HepG2 (cell line): Measurements from ENCODE around the gene FOXA3. TPM values are rescaled to one million over a fixed set of nuclear protein-coding genes. Genes with fewer than 3 reads are reported as not detected.

Source experiments
- ATF7 ChIP-seq, 2 experiments: fragments of 450-650 bp in 1 of 2; sonication (generic) in 1 of 2; formaldehyde crosslinking in 1 of 2; IDR thresholded peaks; 2 replicates each; pipeline versions ENCODE4 v1.4.0 to v1.6.1; 2016 to 2020; ENCODE audit warnings: antibody characterized with exemption in 1 of 2, mild to moderate bottlenecking in 1 of 2, missing genetic modification reagents in 1 of 2
- GTF3A ChIP-seq: sonication (generic); formaldehyde crosslinking; conservative IDR thresholded peaks from 2 replicates; pipeline ENCODE4 v1.4.0; 2020; ENCODE audit warnings: mild to moderate bottlenecking, missing genetic modification reagents
- HMG20B ChIP-seq: conservative IDR thresholded peaks from 2 replicates; pipeline ENCODE4 v1.6.1; 2016; ENCODE audit warnings: missing genetic modification reagents, missing compliant biosample characterization
- MED13 ChIP-seq: sonication (generic); formaldehyde crosslinking; IDR thresholded peaks from 2 replicates; pipeline ENCODE4 v1.5.0; 2020; ENCODE audit warnings: missing genetic modification reagents
- POLR2AphosphoS5 ChIP-seq: IDR thresholded peaks from 2 replicates; pipeline ENCODE4 v1.6.1; 2012; ENCODE audit warnings: low read depth, low read length
- POLR2G ChIP-seq: fragments of 200-400 bp; formaldehyde crosslinking; IDR thresholded peaks from 2 replicates; pipeline ENCODE4 v1.6.1; 2018; ENCODE audit warnings: mild to moderate bottlenecking, low read depth, low read length, moderate library complexity
- SIN3A ChIP-seq: IDR thresholded peaks from 2 replicates; pipeline ENCODE4 v1.6.1; 2011; ENCODE audit warnings: low read depth, mild to moderate bottlenecking, control low read depth, low read length, borderline replicate concordance
- SOX6 ChIP-seq, 2 experiments: fragments of 450-650 bp in 1 of 2; sonication (generic) in 1 of 2; formaldehyde crosslinking in 1 of 2; IDR thresholded peaks; 2 replicates each; pipeline versions ENCODE4 v1.4.0 to v1.6.1; 2017 to 2020; ENCODE audit warnings: antibody characterized with exemption in 1 of 2, mild to moderate bottlenecking in 1 of 2, missing genetic modification reagents in 1 of 2
- ZNF225 ChIP-seq: sonication (generic); formaldehyde crosslinking; IDR thresholded peaks from 2 replicates; pipeline ENCODE4 v1.4.0; 2020; ENCODE audit warnings: mild to moderate bottlenecking, missing genetic modification reagents
- polyA plus RNA-seq, 8 experiments: library from polyadenylated mRNA; depleted of rRNA in 3 of 8; stranded (reverse) in 7 of 8; unstranded in 1 of 8; fragments of >200 nt; fragmentation: Illumina TruSeq in 4 of 8; extraction: Trizol in 4 of 8; gene quantifications; 2 replicates each; pipeline versions ENCODE4 v1.2.1 to v1.2.3, GENCODE V29; 2011 to 2016; ENCODE audit warnings: low read depth in 4 of 8, missing spikeins in 1 of 8, mixed read lengths in 1 of 8; ENCODE audit not compliant: insufficient read depth in 1 of 8
- total RNA-seq, 5 experiments: library from RNA; depleted of rRNA; stranded (reverse); fragments of >200 nt; fragmentation: Illumina TruSeq; extraction: Trizol; gene quantifications; 2 replicates each; pipeline ENCODE4 v1.2.3, GENCODE V29; 2016; ENCODE audit warnings: low read depth in 1 of 5
- TF ChIP-seq, protein P1 (sequence below): sonication (generic); formaldehyde crosslinking; IDR thresholded peaks from 2 replicates; pipeline ENCODE4 v1.4.0; 2020; ENCODE audit warnings: missing genetic modification reagents, borderline replicate concordance
- TF ChIP-seq, protein P2 (sequence below): IDR thresholded peaks from 2 replicates; pipeline ENCODE4 v1.6.1; 2016
- TF ChIP-seq, protein P3 (sequence below): sonication (generic); formaldehyde crosslinking; IDR thresholded peaks from 2 replicates; pipeline ENCODE4 v1.9.0; 2021; ENCODE audit warnings: mild to moderate bottlenecking, missing genetic modification reagents
- TF ChIP-seq, protein P4 (sequence below): sonication (generic); formaldehyde crosslinking; IDR thresholded peaks from 2 replicates; pipeline ENCODE4 v1.4.0; 2020; ENCODE audit warnings: mild to moderate bottlenecking, missing genetic modification reagents
- TF ChIP-seq, protein P5 (sequence below): IDR thresholded peaks from 2 replicates; pipeline ENCODE4 v1.6.1; 2016; ENCODE audit warnings: low read depth, control low read depth

The FOXA3 gene
- total and polyA plus RNA-seq, 2 of the 13 experiments (the other 11 are each of a cell fraction or from before 2014, with no cell fraction given) = 29.8 to 47.6 TPM

DNA sequence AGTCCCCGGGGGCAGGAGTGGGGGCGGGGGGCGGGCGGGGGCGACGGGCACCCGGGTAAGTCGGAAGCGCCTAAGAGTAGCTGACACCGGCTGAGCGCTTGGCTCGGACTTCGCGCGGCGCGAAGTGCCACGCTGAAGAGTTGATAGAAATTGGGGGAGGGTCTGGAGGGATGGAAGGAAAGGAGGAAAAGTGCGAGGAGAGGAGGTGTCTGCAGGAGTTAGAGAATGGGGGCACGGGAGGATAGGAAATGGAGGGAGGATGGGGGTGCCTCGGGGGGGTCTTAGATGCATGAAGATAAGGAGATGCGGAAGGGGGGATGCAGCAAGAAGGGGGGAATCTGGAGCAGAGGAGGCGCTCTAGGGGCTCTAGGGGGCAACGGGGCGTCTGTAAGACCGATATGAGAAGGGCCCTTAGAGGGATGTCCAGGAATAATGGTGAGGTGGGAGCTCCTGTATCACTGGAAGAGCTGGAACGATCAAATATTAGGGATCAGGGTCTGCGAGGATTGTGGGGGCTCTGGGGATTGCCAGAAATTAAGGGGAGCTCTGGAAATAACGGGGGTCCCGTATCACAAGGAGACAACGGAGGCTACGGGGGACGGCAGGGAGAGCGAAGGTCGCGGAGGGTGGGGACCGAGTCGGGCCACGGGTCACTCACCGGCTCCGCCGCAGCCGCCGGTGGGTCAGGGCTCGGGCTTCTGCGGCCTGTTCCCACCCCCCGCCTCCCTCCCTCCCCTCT is 38.0 kb downstream of the FOXA3 start, which contains the start of gene MYPOP (continued):
- TF ChIP-seq, protein P1, sequence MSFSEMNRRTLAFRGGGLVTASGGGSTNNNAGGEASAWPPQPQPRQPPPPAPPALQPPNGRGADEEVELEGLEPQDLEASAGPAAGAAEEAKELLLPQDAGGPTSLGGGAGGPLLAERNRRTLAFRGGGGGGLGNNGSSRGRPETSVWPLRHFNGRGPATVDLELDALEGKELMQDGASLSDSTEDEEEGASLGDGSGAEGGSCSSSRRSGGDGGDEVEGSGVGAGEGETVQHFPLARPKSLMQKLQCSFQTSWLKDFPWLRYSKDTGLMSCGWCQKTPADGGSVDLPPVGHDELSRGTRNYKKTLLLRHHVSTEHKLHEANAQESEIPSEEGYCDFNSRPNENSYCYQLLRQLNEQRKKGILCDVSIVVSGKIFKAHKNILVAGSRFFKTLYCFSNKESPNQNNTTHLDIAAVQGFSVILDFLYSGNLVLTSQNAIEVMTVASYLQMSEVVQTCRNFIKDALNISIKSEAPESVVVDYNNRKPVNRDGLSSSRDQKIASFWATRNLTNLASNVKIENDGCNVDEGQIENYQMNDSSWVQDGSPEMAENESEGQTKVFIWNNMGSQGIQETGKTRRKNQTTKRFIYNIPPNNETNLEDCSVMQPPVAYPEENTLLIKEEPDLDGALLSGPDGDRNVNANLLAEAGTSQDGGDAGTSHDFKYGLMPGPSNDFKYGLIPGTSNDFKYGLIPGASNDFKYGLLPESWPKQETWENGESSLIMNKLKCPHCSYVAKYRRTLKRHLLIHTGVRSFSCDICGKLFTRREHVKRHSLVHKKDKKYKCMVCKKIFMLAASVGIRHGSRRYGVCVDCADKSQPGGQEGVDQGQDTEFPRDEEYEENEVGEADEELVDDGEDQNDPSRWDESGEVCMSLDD (CRISPR knock-in tag) = no peak
- TF ChIP-seq GTF3A (CRISPR knock-in tag) (no peak), SOX6 (IDR thresholded peaks at IDR 0.05) (no peak), SOX6 (CRISPR knock-in tag; IDR thresholded peaks at IDR 0.05) (peak; percentile 11; the same call in 1 of the 2 replicates), HMG20B (CRISPR knock-in tag) (no peak), MED13 (CRISPR knock-in tag) (no peak), ZNF225 (CRISPR knock-in tag) (no peak; the same call in 1 of the 2 replicates), SIN3A (0 out of 2 replicates have a peak, but pooled peaks have one; percentile 17), ATF7 (IDR thresholded peaks at IDR 0.05) (no peak), ATF7 (CRISPR knock-in tag; IDR thresholded peaks at IDR 0.05) (no peak), POLR2AphosphoS5 (no peak; the same call in 1 of the 2 replicates), POLR2G (no peak)
- TF ChIP-seq, protein P2, sequence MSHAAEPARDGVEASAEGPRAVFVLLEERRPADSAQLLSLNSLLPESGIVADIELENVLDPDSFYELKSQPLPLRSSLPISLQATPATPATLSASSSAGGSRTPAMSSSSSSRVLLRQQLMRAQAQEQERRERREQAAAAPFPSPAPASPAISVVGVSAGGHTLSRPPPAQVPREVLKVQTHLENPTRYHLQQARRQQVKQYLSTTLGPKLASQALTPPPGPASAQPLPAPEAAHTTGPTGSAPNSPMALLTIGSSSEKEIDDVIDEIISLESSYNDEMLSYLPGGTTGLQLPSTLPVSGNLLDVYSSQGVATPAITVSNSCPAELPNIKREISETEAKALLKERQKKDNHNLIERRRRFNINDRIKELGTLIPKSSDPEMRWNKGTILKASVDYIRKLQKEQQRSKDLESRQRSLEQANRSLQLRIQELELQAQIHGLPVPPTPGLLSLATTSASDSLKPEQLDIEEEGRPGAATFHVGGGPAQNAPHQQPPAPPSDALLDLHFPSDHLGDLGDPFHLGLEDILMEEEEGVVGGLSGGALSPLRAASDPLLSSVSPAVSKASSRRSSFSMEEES (CRISPR knock-in tag) = no peak
- TF ChIP-seq, protein P3, sequence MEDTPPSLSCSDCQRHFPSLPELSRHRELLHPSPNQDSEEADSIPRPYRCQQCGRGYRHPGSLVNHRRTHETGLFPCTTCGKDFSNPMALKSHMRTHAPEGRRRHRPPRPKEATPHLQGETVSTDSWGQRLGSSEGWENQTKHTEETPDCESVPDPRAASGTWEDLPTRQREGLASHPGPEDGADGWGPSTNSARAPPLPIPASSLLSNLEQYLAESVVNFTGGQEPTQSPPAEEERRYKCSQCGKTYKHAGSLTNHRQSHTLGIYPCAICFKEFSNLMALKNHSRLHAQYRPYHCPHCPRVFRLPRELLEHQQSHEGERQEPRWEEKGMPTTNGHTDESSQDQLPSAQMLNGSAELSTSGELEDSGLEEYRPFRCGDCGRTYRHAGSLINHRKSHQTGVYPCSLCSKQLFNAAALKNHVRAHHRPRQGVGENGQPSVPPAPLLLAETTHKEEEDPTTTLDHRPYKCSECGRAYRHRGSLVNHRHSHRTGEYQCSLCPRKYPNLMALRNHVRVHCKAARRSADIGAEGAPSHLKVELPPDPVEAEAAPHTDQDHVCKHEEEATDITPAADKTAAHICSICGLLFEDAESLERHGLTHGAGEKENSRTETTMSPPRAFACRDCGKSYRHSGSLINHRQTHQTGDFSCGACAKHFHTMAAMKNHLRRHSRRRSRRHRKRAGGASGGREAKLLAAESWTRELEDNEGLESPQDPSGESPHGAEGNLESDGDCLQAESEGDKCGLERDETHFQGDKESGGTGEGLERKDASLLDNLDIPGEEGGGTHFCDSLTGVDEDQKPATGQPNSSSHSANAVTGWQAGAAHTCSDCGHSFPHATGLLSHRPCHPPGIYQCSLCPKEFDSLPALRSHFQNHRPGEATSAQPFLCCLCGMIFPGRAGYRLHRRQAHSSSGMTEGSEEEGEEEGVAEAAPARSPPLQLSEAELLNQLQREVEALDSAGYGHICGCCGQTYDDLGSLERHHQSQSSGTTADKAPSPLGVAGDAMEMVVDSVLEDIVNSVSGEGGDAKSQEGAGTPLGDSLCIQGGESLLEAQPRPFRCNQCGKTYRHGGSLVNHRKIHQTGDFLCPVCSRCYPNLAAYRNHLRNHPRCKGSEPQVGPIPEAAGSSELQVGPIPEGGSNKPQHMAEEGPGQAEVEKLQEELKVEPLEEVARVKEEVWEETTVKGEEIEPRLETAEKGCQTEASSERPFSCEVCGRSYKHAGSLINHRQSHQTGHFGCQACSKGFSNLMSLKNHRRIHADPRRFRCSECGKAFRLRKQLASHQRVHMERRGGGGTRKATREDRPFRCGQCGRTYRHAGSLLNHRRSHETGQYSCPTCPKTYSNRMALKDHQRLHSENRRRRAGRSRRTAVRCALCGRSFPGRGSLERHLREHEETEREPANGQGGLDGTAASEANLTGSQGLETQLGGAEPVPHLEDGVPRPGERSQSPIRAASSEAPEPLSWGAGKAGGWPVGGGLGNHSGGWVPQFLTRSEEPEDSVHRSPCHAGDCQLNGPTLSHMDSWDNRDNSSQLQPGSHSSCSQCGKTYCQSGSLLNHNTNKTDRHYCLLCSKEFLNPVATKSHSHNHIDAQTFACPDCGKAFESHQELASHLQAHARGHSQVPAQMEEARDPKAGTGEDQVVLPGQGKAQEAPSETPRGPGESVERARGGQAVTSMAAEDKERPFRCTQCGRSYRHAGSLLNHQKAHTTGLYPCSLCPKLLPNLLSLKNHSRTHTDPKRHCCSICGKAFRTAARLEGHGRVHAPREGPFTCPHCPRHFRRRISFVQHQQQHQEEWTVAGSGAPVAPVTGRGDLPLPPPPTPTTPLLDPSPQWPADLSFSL = no peak
- TF ChIP-seq, protein P4, sequence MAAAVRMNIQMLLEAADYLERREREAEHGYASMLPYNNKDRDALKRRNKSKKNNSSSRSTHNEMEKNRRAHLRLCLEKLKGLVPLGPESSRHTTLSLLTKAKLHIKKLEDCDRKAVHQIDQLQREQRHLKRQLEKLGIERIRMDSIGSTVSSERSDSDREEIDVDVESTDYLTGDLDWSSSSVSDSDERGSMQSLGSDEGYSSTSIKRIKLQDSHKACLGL (CRISPR knock-in tag) = no peak
- TF ChIP-seq, protein P5, sequence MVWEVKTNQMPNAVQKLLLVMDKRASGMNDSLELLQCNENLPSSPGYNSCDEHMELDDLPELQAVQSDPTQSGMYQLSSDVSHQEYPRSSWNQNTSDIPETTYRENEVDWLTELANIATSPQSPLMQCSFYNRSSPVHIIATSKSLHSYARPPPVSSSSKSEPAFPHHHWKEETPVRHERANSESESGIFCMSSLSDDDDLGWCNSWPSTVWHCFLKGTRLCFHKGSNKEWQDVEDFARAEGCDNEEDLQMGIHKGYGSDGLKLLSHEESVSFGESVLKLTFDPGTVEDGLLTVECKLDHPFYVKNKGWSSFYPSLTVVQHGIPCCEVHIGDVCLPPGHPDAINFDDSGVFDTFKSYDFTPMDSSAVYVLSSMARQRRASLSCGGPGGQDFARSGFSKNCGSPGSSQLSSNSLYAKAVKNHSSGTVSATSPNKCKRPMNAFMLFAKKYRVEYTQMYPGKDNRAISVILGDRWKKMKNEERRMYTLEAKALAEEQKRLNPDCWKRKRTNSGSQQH (CRISPR knock-in tag) = no peak
